Activated T-helper 17 cell treated with anti-CD3 and anti-CD28 coated beads, Interleukin-2, amount 50 U/mL, for 72 hours (primary cell): ENCODE results near the gene PTBP1. TPM values are rescaled to one million over a fixed set of nuclear protein-coding genes. Genes with fewer than 3 reads are reported as not detected.
A peak's percentile ranks its signal among the peaks of the same experiment; 100 is the strongest.

ENCODE experiments used
- ATAC-seq: fragments of 150-1000 bp; cut with Tn5 transposase; replicated peaks from 2 replicates; pipeline ENCODE4 v1.10.0; 2021; ENCODE audit warnings: mild to moderate bottlenecking, moderate library complexity
- H3K27ac Mint-ChIP-seq: one replicate; pipeline ENCODE4 v1.8.0; 2022; ENCODE audit warnings: mixed read lengths
- H3K27me3 Mint-ChIP-seq: one replicate; pipeline ENCODE4 v1.8.0; 2022; ENCODE audit warnings: mixed read lengths
- H3K36me3 Mint-ChIP-seq: one replicate; pipeline ENCODE4 v1.8.0; 2022; ENCODE audit warnings: low read depth, mild to moderate bottlenecking, mixed read lengths
- H3K4me1 Mint-ChIP-seq: one replicate; pipeline ENCODE4 v1.8.0; 2022; ENCODE audit warnings: mixed read lengths
- H3K4me3 Mint-ChIP-seq: one replicate; pipeline ENCODE4 v1.8.0; 2022; ENCODE audit warnings: mild to moderate bottlenecking, mixed read lengths
- H3K9me3 Mint-ChIP-seq: one replicate; pipeline ENCODE4 v1.8.0; 2022; ENCODE audit warnings: mixed read lengths
- total RNA-seq, 2 donors: library from RNA; stranded (reverse); gene quantifications; one replicate each; pipeline ENCODE4 v1.2.3, GENCODE V29; 2022

The PTBP1 gene
- total RNA-seq, 2 donors from 2014 or later = 405 to 726 TPM

- Mint-ChIP-seq H3K36me3 (peaks cover 63% of the 10 kb centered on the region), H3K27ac (peak overlapping the region; percentile 92), H3K4me3 (peak overlapping the region; percentile 93), H3K4me1 (peaks cover 19% of the 10 kb centered on the region), H3K27me3 (no peaks in the 10 kb centered on the region), H3K9me3 (no peaks in the 10 kb centered on the region)
- no peak for ATAC-seq
Observed at GRCh38 chr19:799076-799881, 2.0 kb downstream of the PTBP1 start.

- H3K9me3 Mint-ChIP-seq = no peaks in the 10 kb centered on the region
- H3K4me3 Mint-ChIP-seq = peak overlapping the region; percentile 93
- peaks cover 19% of the 10 kb centered on the region for H3K4me1 Mint-ChIP-seq
- H3K27ac Mint-ChIP-seq = peak overlapping the region; percentile 92
- no peaks in the 10 kb centered on the region for H3K27me3 Mint-ChIP-seq
- peaks cover 72% of the 10 kb centered on the region for H3K36me3 Mint-ChIP-seq
- ATAC-seq = no peak
Observed at GRCh38 chr19:800360-801029, 3.2 kb downstream of the PTBP1 start.

GRCh38 chr19:801030-801860, 4.0 kb downstream of the PTBP1 start:
- Mint-ChIP-seq H3K4me1 (peaks cover 19% of the 10 kb centered on the region), H3K4me3 (peak overlapping the region; percentile 93), H3K27me3 (no peaks in the 10 kb centered on the region), H3K36me3 (peaks cover 75% of the 10 kb centered on the region), H3K9me3 (no peaks in the 10 kb centered on the region), H3K27ac (peak overlapping the region; percentile 73)
- ATAC-seq = no peak

- ATAC-seq = no peak
- peaks cover 19% of the 10 kb centered on the region for H3K4me1 Mint-ChIP-seq
- H3K27ac Mint-ChIP-seq = peak overlapping the region; percentile 73
- peak overlapping the region; percentile 93 for H3K4me3 Mint-ChIP-seq
- no peaks in the 10 kb centered on the region for H3K9me3 Mint-ChIP-seq
- H3K36me3 Mint-ChIP-seq = peaks cover 82% of the 10 kb centered on the region
- no peaks in the 10 kb centered on the region for H3K27me3 Mint-ChIP-seq
Observed at GRCh38 chr19:801861-802497, 4.7 kb downstream of the PTBP1 start.

GRCh38 chr19:802498-803098, 5.3 kb downstream of the PTBP1 start:
- Mint-ChIP-seq H3K36me3 (peaks cover 88% of the 10 kb centered on the region), H3K9me3 (no peaks in the 10 kb centered on the region), H3K4me1 (peaks cover 24% of the 10 kb centered on the region), H3K27me3 (no peaks in the 10 kb centered on the region), H3K4me3 (peak overlapping the region; percentile 93), H3K27ac (no peak overlapping the region)
- no peak for ATAC-seq

- no peak for ATAC-seq
- H3K4me1 Mint-ChIP-seq = peaks cover 27% of the 10 kb centered on the region
- H3K36me3 Mint-ChIP-seq = peaks cover 91% of the 10 kb centered on the region
- H3K9me3 Mint-ChIP-seq = no peaks in the 10 kb centered on the region
- no peak overlapping the region for H3K27ac Mint-ChIP-seq
- H3K27me3 Mint-ChIP-seq = no peaks in the 10 kb centered on the region
- peak overlapping the region; percentile 93 for H3K4me3 Mint-ChIP-seq
Observed at GRCh38 chr19:803099-803561, 5.9 kb downstream of the PTBP1 start.

- Mint-ChIP-seq H3K36me3 (peaks cover 89% of the 10 kb centered on the region), H3K9me3 (no peaks in the 10 kb centered on the region), H3K4me1 (peaks cover 27% of the 10 kb centered on the region), H3K27ac (no peak overlapping the region), H3K27me3 (no peaks in the 10 kb centered on the region), H3K4me3 (peak overlapping the region; percentile 93)
- ATAC-seq = no peak
Observed at GRCh38 chr19:803686-804418, 6.6 kb downstream of the PTBP1 start.

GRCh38 chr19:804419-805165, 7.3 kb downstream of the PTBP1 start:
- peaks cover 89% of the 10 kb centered on the region for H3K36me3 Mint-ChIP-seq
- ATAC-seq = no peak
- H3K27me3 Mint-ChIP-seq = no peaks in the 10 kb centered on the region
- no peaks in the 10 kb centered on the region for H3K9me3 Mint-ChIP-seq
- H3K4me3 Mint-ChIP-seq = no peak overlapping the region
- H3K4me1 Mint-ChIP-seq = peaks cover 25% of the 10 kb centered on the region
- no peak overlapping the region for H3K27ac Mint-ChIP-seq

GRCh38 chr19:805166-805551, 7.9 kb downstream of the PTBP1 start:
- H3K27me3 Mint-ChIP-seq = no peaks in the 10 kb centered on the region
- H3K27ac Mint-ChIP-seq = no peak overlapping the region
- peaks cover 89% of the 10 kb centered on the region for H3K36me3 Mint-ChIP-seq

GRCh38 chr19:805600-806550, 8.6 kb downstream of the PTBP1 start:
- no peak for ATAC-seq
- peaks cover 89% of the 10 kb centered on the region for H3K36me3 Mint-ChIP-seq
- H3K9me3 Mint-ChIP-seq = no peaks in the 10 kb centered on the region
- H3K27ac Mint-ChIP-seq = no peak overlapping the region
- H3K4me3 Mint-ChIP-seq = no peak overlapping the region
- no peaks in the 10 kb centered on the region for H3K27me3 Mint-ChIP-seq
- H3K4me1 Mint-ChIP-seq = peaks cover 13% of the 10 kb centered on the region

More at GRCh38 chr19:805166-805551, 7.9 kb downstream of the PTBP1 start:
- Mint-ChIP-seq H3K9me3 (no peaks in the 10 kb centered on the region), H3K4me3 (no peak overlapping the region), H3K4me1 (peaks cover 20% of the 10 kb centered on the region)
- no peak for ATAC-seq

GRCh38 chr19:806815-807421, 9.7 kb downstream of the PTBP1 start:
- Mint-ChIP-seq H3K4me3 (no peak overlapping the region), H3K4me1 (peaks cover 13% of the 10 kb centered on the region), H3K27me3 (no peaks in the 10 kb centered on the region), H3K27ac (no peak overlapping the region), H3K9me3 (no peaks in the 10 kb centered on the region), H3K36me3 (peaks cover 88% of the 10 kb centered on the region)
- no peak for ATAC-seq
